Inferior parietal cortex (tissue), 1 donor: ENCODE results near the gene TRIM56.
"Not testable (repeated sequence)": the region's sequence is repeated elsewhere in the genome, so short reads cannot be mapped to it uniquely, and the experiment has no call there.

ENCODE experiments used
- DNase-seq: peaks from one replicate; pipeline ENCODE4 v3.0.0-alpha.2; 2016; ENCODE audit errors: extremely low spot score

The TRIM56 gene

DNA sequence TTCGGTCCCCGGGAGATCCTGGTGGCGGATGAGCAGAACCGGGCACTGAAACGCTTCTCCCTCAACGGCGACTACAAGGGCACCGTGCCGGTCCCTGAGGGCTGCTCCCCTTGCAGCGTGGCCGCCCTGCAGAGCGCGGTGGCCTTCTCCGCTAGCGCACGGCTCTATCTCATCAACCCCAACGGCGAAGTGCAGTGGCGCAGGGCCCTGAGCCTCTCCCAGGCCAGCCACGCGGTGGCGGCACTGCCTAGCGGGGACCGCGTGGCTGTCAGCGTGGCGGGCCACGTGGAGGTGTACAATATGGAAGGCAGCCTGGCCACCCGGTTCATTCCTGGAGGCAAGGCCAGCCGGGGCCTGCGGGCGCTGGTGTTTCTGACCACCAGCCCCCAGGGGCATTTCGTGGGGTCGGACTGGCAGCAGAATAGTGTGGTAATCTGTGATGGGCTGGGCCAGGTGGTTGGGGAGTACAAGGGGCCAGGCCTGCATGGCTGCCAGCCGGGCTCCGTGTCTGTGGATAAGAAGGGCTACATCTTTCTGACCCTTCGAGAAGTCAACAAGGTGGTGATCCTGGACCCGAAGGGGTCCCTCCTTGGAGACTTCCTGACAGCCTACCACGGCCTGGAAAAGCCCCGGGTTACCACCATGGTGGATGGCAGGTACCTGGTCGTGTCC is 3.7 kb downstream of the TRIM56 start:
- DNase-seq = no peak

DNA sequence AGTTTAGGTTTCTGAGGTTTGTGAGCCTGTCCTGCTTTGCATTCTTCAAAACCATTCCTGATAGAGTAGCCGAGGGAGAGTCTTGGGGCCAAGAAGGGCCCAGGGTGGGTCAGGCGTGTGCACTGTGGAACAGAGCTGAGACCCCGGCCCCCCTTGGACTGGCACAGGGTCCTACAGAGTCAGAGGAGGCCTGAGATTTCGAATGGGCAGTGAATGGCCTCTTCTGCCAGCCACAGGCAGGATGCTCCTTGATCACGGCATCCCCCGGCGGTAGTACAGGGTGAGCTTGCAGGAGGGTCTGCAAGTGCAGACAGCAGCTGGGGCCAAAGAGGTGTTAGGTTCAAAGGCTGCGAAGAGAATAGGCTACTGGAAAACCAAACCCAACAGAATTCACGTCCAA is 4.6 kb downstream of the TRIM56 start:
- DNase-seq = no peak

DNA sequence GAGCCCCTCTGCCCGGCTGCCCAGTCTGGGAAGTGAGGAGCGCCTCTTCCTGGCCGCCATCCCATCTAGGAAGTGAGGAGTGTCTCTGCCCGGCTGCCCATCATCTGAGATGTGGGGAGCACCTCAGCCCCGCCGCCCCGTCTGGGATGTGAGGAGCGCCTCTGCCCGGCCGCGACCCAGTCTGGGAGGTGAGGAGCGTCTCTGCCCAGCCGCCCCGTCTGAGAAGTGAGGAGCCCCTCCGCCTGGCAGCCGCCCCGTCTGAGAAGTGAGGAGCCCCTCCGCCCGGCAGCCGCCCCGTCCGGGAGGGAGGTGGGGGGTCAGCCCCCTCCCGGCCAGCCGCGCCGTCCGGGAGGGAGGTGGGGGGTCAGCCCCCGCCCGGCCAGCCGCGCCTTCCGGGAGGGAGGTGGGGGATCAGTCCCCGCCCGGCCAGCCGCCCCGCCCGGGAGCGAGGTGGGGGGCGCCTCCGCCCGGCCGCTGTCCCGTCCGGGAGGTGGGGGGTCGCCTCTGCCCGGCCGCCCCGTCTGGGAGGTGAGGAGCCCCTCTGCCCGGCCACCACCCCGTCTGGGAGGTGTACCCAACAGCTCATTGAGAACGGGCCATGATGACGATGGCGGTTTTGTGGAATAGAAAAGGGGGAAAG is 7.1 kb downstream of the TRIM56 start:
- DNase-seq = not testable (repeated sequence)

DNA sequence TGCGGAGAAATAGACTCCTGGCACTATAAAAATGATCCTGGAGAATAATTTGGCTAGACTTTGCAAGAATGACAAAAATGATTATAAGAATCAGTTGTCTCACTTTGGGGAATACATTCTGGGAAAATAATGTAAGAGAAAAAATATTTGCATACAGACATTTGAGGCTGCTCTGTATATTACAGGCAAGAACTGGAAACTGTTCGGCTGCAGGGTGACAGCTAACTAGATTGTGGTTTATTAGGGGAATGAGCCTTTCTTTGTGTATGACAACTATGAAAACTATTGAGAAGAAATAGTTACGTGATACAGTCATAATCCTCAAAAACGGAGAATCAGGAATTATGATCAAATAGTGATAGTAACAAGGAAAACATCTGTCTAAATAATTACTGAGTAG is 8.6 kb downstream of the TRIM56 start:
- no peak for DNase-seq

DNA sequence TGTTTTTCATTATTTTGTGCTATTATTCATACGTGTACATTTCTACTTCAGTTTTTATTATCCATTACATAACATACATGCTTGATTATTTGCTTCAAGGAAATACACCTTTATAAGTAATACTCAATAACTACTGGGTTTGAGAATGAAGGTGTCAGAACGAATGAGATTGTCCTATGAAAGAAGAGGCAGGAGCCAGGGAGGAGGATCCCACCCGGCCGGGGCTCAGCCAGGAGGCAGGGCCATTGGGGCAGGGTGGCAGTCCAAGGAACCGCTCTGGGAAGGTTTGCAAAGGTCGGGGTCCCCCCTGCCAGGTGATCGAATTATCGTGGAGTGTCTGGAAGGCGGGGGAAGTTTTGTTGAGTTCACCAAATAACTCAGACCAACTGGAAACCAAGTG is 9.1 kb downstream of the TRIM56 start:
- no peak for DNase-seq

DNA sequence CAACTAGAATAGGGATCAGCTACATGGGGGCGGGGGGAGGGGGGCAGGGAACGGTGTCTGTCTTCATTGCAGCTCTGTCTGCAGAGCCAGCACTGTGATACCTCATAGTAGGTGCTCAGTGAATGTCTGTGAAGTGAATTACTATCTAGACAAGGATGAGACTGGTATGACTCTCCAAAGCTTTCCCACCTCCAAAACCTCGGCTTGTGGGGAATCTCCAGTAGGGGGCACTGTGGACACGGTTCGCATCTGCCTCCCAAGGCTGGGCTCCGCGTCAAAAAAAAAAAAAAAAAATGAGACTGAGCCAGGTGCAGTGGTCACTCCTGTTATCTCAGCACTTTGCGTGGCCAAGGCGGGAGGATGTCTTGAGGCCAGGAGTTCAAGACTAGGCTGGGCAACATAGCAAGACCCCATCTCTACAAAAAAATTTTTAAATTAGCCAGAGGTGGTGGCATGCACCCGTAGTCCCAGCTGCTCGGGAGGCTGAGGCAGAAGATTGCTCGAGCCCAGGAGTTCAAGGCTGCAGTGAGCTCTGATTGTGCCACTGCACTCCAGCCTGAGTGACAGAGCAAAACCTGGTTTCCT is 9.6 kb downstream of the TRIM56 start:
- DNase-seq = no peak

DNA sequence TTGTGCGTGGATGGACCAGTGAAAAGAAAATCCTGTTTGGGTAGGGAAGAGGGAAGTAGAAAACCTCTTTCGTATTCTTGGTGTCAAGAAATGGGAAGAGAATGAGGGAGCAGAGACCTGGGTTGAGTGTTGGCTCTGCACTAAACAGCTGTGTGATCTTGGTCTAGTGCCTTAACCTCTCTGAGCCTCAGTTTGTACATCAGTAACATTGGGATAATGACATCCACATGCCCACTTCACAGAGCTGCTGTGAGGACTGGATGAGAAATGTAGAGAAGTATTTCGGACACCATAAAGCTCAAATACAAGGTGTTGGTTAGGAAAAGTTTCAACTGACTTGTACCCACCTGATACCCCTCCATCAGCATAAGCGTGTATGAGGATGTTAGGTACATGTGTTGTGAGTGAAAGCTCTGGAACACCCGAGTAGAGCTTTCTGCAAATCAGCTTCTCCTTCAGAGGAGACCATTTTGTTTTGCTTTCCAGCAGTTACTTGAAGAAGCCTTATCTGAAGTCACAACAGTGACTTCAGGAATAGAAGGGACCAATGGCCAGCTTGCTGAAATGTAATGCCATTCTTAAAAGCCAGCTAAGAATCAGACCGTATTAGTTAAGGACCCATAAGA is 11.2 kb downstream of the TRIM56 start:
- DNase-seq = no peak

DNA sequence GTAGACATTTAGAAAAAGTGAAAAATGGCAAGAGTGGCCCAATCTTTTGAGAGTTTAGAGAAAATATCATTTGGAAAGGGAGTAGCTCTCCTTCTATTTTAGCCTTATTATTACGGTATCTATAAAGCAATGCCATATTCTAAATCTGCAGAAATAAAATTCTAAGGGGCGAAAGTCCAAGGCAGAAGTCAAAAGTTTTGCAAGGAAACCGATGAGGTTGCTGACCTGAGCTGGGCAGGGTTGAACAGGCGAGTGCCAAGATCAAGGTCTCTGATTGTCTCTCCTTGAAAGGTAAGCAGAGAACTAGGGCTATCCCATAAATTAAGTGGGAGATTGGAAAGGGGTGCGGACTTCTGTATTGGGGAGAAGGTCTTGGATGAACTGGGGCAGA is 11.7 kb downstream of the TRIM56 start:
- no peak for DNase-seq

DNA sequence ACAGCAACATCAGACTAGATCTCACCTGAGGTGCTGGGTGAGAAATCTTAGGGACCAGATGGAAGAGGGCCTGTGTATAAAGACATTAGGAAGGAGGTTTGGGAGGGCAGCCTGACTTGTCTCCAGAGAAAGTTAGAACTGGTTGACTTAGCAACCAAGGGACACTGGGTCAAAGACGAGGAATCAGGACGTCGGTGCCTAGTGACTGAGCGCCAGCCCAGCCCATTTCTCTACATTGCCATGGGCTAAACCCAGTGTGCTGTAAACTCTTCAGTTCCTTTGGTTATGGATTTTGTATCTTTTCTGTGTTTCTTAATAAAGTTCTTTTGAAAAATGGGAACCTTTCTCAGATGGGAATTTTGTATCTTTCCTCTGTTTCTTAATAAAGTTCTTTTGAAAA is 12.3 kb downstream of the TRIM56 start:
- DNase-seq = no peak

DNA sequence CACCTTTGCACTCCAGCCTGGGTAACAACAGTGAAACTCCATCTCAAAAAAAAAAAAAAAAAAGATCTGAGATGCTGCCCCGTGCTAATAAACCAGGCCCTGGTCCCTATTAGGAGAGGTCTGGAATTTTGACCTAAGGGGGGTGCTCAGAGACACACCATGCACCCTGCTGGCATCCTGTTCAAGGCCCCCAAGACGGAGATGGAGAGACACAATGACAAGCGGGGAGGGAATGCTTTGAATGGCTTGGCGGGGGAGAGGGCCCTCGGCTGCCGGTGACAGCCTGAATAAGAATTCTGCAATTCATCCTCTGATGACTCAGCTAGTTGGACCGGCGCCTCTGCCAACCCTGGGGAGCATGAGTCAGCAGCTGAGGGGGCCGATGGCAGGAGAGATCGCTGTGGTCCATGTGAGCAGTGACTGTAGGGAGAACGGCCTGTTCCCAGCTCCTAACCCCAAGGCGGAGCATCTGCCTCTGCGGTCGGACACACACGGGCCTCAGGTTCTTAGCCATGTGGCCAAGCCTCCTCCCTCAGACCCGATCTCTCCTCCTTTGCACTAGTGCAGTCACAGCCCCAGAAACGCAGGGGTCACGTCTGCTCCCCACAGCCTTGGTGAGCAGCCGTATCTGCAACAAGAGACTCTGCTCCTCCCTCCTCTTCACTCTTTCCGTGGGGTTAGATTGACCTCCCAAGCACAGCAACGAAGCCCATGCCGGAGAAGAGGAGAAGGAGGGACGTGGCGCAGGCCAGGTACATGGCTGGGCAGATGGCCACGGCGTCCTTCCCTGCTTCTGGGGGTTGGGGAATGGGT is 14.9 kb downstream of the TRIM56 start:
- peak; percentile 92 for DNase-seq

DNA sequence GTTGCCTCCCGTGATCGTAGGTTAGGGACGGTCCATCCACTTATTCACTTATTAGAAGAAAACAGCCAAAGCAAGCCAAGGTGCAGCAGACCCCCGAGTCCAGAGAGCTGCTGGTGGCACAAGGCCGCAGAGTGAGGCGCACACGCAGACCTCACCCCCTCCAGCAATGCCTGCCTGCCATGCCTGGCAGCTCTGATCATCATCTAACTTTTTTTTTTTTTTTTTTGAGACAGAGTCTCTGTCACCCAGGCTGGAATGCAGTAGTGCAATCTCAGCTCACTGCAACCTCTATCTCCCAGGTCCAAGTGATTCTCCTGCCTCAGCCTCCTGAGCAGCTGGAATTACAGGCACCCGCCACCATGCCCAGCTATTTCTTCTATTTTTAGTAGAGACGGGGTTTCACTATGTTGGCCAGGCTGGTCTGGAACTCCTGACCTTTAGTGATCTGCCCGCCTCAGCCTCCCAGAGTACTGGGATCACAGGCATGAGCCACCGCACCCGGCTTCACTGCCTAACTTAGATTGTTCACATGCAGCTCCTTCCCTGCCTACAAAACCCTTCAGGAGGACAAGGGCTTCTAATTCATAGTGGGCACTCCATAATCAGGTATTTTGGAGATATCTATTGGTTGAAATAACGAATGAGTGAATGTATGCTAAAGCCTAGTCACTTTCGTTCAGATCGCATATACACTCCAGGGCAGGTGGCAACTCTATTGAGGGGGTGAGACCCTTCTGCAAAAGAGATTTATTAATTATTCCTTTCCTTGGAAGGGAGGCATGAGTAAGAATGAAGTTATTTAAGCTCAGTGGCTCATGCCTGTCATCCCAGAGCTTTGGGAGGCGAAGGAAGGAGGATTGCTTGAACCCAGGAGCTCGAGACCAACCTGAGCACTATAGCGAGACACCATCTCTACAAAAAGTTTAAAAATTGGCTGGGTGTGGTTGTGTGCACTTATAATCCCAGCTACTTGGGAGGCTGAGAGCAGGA is 15.9 kb downstream of the TRIM56 start:
- no peak for DNase-seq

DNA sequence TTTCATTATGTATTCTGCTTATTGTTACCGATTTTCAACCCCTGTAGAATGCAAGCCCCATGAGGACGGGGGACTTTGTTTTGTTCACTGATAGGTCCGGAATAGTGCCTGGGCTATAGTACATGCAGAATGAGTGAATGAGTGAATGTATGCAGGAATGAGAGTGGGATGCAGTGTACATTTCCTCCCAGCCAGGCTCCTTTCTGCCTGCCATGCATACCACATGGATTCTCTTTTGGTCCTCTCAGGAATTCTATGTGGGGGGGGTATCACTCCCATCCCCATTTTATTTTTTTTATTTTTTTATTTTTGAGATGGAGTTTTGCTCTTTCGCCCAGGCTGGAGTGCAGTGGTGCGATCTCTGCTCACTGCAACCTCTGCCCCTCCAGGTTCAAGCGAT is 16.7 kb downstream of the TRIM56 start:
- no peak for DNase-seq

DNA sequence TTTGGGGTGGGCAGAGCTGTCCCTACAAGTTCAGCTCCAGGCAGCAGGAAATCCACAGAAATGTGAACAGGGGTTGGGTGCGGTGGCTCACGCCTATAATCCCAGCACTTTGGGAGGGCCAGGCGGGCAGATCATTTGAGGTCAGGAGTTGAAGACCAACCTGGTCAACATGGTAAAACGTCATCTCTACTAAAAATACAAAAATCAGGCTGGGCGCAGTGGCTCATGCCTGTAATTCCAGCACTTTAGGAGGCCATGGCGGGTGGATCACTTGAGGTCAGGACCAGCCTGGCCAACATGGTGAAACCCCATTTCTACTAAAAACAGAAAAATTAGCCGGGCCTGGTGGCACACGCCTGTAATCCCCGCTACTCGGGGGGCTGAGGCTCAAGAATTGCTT is 18.4 kb downstream of the TRIM56 start:
- DNase-seq = not testable (repeated sequence)

DNA sequence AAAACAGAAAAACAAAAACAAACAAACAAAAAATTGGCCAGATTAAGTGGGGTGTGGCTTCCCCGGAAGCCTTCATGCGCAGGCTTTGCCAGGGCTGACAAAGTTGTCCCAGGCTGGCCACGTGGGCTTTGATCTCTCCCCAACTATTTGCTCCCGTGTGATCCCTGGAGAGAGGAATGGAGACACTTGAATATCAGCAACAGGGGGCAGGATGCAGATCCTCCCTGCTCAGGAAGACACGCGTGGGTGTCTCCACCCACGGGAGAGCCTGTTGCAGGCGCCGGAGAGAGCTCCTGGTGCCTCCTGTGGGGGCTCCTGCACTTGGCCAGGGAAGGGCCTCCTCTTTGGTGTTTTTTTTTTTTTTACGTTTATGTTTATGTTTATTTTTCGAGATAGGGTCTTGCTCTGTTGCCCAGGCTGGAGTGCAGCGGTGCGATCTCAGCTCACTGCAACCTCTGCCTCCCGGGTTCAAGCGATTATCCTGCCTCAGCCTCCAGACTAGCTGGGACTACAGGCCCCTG is 19.0 kb downstream of the TRIM56 start:
- DNase-seq = no peak

DNA sequence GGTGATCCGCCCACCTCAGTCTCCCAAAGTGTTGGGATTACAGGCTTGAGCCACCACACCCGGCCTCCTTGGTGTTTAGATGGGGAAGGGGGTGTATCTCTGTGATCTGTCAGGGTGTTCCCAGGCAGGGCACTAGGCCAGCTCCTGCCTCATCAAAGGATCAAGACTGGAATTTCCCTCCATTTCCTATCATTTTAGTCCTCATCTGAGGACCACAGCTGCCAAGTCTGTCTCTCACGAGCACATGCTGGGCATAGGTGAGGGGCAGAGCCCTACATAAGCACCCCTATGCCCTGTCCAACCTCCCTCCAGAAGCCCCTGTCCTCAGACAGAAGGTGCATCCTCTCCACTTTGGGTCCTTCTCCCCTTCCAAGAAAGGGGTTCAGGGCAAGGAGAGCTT is 19.5 kb downstream of the TRIM56 start:
- DNase-seq = no peak

DNA sequence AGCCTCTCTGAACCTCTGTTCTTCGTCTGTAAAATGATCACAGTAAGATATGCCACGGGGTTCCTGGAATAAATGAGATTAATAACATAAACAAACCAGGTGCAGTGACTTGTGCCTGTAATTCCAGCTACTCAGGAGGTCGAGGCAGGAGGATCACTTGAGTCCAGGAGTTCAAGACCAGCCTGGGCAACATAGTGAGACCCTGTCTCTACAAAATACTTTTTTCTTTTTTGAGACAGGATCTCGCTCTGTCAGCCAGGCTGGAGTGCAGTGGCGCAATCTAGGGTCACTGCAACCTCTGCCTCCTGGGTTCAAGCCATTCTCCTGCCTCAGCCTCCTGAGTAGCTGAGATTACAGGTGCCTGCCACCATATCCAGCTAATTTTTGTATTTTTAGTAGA is 20.0 kb downstream of the TRIM56 start:
- not testable (repeated sequence) for DNase-seq

DNA sequence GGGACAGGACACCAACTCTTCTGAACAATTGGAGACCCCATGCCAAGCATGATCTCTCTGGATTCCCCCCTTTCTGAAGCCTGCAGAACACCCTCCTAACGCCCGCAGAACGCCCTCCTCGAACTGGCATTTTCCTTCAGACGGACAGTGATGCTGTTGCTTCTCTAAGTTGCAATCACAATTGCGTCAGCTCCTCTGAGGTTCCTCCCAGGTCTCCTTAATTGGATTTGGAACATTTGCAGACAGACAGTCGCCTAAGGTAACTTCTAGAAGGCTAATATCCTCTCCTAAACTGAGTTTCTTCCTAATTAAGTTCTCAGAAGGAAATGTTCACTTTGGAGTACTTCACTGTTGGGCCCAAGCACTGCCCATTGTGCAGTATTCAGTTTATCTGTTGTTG is 21.1 kb downstream of the TRIM56 start:
- DNase-seq = no peak

DNA sequence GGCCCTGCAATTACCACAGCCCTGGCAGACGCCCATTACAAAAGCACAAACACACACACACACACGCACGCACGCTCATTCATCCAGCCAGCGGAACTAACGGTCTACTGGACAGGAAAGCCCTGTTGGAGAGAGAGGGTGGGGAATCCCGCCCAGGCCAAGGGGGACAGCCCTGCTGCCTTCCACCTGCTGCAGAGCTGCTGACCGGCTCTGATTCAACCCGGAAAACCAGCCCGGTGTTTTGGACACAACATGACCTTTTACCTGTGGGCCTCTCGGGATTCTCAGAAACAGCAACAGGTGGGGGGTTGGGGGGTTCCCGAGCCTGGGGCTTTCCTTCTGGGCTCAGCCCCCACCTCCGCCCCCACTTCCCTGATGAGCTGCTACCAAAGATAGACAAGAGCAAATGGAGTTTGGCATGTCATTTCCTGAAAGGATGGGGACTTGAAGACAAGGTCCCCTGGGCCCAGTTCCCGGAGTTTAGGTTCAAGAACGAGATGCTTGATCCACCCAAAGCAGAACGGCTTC is 23.1 kb downstream of the TRIM56 start:
- no peak for DNase-seq

DNA sequence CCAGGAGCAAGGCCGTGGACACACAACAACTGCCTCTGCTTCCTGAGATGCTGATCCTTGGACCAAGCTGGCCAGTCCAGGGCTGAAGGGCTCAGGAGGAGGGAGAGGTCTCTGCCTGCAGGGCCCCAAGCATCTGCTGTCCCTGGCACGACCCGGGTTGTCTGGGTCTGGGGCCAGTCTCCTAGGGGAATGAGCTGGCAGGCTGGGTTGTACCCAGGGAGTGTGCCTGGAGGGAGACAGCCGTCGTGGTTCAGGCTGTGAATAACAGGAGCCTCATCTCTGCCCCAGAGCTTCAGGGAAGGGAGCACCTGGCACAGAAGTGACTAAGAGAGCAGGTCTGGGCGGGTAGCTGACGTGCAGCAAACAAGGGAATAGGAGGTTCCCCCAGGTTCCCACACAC is 23.7 kb downstream of the TRIM56 start:
- DNase-seq = no peak

DNA sequence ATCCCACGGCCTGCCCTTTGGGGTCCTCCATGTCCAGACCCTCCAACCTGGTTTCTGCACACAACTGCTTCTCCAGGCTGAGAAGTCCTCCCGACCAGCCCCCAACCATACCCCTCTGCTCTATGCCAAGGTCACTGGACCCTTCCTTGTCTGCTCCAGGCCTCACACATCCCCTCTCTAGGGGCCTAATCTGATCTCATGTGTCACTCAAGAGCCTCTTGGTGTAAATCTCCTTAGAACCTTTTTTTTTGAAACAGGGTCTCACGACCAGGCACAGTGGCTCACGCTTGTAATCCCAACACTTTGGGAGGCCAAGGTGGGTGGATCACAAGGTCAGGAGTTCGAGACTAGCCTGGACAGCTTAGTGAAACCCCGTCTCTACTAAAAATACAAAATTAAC is 24.1 kb downstream of the TRIM56 start:
- no peak for DNase-seq
